EL (cell line): Measurements from ENCODE around the gene NXPH4.
A peak's percentile ranks its signal among the peaks of the same experiment; 100 is the strongest.

Experiments used
- DNase-seq: peaks from one replicate; pipeline ENCODE4 v3.0.0-alpha.2; 2016

Gene NXPH4

DNA sequence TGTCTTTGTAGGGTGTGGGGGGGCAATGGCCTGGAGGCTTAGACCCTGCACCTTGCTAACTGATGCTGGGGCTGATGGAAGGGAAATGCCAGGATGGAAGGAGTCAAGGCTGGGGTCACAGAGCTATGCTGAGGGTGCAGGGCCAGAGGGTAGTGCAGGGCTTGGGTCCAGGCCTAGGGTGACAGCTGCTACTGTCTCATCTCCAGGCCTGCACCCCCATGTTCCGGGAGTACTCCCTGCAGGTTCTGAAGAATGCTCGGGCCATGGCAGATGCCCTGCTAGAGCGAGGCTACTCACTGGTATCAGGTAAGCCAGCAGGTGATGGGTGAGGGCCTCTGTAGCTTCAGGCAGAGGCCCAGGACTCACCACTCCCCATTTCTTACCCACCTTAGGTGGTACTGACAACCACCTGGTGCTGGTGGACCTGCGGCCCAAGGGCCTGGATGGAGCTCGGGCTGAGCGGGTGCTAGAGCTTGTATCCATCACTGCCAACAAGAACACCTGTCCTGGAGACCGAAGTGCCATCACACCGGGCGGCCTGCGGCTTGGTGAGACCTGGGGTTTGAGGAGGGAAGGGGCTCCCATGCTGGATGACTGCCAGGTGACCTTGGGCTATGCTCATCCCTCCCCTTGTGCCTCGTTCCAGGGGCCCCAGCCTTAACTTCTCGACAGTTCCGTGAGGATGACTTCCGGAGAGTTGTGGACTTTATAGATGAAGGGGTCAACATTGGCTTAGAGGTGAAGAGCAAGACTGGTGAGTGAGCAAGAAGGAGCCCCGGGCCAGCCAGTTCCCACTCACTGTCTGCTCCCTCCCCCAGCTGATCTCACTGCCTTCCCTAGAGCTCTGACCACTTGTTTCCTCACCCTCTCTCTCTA is 17.0 kb downstream of the NXPH4 start:
- DNase-seq = no peak

GRCh38 chr12:57234233-57234570 is 17.6 kb downstream of the NXPH4 start:
- DNase-seq = no peak

DNA sequence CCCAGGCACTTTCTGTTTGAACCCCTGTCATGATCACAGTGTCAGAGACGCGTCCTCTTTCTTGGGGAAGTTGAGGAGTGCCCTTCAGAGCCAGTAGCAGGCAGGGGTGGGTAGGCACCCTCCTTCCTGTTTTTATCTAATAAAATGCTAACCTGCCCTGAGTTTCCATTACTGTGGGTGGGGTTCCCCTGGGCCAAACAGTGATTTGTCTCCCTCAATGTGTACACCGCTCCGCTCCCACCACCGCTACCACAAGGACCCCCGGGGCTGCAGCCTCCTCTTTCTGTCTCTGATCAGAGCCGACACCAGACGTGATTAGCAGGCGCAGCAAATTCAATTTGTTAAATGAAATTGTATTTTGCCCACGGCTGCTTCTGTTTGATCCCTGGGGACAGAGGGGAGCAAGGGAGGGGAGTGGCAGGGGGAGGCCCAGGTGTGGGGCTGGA is 18.0 kb downstream of the NXPH4 start:
- no peak for DNase-seq

DNA sequence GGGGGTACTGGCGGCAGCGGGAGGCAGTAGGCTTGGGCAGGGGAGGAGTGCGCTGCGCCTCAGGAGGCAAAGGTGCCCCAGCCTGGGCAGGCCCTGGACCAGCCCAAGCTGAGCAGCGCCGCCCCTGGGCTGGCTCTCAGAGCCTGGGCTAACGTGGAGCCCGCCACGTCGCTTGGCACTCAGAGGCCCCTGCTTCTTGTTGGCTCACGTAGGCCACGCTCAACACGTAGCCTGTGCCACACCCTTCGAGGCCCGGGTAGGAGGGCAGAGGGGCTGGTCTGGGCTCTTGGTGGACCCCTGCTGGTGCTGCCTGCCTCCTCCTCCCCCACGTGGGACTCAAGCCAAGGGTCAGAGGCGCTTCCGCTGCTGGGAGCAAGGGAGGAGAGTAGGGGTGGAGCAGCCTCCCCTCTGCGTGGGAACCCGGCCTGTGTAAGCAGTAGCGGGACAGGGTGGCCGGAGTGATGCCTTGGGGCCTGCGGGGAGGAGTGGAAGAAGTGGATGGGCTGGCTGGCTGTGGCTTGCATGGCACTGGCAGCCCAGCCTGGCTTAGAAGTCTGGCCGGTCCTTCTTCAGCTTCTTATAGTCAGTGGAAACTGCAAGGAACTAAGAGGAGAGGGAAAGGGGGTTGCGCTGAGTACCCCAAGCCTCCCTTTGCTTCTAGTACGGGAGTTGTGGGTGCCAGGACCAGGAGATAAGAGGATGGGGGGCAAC is 18.6 kb downstream of the NXPH4 start:
- DNase-seq = no peak

DNA sequence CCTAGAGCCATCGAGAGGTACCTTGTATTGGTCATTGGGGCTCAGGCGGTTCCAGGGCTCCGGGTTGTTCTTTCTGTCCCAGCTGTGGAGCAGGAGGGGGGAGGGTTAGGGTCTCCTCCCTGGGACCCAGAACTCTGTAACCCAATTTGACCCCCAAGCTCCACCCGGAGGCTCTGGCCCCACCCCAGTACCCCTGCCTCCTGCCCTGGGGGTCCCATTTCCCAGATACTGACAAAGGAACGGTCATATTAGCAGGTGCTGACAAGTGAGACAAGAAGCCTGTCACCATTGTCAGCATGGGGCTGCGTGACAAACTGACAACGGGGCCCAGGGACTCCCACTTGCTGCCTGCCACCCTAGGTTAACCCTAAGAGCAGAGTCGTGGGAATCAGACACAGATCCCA is 19.1 kb downstream of the NXPH4 start:
- no peak for DNase-seq

DNA sequence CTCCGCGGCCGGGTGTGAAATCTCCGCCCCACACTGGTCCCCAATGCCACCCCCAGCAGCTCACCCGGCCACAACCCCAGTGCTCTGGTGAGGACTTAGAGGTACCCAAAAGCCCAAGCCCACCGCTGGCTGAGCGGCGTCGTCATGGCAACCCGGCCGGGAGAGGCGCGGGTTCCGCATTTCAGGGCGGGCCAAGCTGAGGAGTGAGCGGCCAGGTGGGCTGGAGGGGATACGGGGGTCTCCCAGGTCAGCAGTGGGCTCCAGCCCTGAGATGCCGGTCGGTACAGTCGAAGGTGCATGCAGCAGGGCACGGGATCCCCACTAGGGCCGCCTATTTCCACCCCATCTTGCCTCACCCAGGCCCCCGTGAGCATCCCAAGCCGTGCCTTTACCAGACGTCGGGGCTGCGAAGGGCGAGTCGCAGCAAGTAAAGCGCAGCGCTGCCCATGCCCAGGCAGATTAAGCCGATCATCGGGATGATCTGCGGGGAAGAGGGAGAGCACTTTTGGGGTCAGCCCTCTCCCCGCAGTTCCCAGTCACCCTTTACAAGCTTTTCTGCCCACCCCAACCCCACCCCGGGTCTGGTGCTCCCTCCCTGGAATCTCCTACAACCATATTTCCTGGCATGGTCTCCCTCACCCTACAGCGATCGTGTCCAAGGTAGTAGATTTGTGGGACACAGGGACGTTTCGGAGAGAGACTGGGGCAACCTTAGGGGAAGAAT is 19.8 kb downstream of the NXPH4 start:
- no peak for DNase-seq

DNA sequence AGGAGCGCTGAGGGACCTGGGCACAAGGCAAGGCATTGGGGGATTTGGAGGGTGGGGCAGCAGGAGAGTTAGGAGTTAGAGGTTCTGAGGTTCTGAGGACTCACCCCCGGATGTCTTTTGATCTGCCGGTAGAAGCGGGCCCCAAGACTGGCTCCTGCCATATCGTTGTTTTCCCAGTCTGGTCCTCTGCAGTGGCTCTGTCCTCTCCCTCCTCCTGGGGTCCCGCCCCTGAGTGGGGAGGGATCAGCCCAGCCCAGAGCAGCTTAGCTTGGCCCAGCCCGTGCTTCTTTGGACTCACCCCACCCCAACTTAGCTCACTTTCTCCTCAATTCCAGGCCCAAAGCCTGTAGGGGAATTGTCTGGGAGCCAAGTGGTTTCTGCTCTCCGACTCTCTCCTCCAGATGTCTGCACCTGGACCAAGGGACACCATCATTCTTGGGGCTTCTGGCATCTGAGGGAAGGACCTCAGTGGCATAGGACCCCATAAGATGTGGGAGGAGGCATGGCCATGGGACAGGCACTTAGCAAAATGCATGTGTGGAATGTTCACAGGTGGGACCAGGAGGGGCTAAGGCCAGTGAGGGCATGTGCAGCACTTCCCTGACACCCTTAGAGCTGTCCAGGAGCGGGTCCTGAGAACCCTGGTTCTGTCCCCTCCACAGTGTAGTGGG is 20.5 kb downstream of the NXPH4 start:
- no peak for DNase-seq

DNA sequence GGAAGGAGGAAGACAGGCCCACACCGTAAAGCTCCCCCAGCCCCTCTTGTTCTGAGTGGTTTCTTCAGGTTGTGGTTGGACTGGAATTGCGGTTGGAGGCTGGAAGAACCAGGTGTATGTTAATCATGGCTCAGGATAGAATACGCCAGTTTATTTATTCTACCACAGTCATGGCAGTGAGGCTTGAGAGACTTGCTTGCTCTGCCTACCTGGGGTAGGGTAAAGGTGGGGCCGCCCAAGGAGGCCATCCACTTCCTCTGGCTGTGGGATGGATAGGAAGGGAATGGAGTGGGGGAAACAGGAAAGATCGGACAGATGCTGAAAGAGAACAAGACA is 21.0 kb downstream of the NXPH4 start:
- DNase-seq = no peak

DNA sequence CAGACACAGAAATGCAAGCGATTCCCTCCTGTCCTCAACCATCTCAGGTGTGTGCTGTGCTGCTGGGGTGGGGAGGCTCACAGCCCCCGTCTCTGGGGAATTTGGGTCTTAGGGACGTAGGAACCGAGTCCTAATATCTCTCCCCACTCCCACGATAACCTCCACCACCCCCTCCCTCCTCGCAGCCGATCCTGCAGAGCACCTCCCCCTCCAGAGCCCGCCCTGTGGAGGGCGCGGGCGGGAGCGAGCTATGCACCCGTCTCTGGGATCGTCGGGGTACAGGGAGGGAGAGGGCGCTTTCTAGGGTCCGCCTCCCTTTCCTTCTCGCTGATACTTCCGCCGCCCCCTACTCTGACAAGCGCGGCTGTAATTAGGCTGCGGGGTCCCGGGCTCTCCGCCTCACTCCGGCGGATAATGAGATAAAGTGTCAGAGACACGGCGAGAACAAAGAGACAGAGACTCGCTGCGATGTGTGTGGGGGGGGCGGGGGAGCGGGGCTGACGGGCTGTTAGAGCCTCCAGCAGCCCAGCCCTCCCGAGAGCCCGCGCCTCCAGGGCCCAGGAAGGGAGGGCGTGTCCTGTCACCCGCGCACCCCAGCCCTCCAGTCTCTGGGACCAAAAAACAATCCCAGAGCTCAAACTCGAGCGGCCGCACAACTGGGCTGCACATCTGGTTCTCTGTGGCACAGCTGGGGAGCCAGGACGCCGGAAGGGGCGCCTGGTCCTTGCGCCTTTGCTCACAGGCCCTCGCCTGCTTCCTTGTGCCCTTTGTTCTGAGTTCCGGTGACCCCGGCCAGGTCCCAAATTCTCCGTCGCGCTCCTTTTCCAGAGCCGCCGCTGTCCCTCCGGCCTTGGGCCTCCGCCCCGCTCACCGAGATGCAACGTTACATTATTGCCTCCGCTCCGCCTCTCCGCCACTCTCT is 21.6 kb downstream of the NXPH4 start:
- DNase-seq = peak; percentile 50

DNA sequence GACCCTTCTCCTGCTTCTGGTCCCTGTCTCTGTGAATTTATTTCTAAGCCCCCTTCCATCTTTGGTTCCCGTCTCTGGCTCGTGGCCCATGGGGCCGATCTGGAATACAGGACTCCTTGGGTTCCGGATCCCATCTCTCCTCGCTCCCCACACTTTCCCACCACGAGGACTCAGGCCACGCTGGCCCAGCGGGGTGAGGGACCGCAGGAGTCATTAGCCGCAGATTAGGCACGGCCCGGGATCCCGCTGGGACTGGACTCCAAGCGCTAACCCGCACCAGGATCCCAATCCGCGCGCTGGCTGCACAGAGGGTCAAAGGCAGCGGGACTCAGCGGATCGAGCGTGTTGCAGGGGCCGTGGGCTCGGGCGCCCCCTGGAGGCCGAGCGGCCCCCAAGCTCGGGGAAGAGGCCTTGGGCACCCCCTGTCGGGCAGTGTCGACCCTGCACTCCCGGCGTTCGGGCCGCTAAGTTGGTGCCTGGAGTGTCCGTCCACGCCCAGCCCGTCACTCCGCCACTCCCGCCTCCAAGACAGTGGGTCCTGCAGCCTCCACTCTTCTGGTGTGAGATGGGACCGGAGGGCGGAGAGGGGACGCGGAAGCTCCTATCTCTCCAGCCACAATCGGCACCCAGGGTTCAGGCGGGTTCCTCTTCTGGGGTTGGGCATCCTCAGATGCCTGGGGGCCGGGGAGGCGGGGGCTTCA is 22.4 kb downstream of the NXPH4 start:
- peak; percentile 90 for DNase-seq

DNA sequence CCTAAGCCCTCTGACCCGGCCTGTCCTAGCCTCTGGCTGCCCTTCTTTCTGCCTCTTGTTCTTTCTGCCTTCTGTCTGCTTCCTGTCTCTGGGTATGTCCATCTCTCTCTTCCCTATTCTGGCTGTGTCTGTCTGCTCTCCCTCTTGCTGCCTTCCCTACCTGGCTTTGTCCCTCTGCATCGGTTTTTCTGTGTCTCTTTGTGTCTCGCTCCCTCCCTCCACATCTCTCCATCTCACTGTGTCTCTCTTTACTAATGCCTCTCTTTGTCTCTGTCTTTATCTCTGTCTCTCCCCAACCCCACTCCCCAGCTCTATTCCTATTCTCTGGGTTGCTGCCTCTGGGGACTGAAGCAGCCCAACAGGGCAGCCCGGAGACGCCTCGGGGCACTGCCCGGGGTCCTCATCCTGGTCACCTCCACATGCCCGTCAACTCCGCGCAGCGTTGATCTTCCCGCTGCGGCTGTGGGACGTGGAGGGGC is 23.0 kb downstream of the NXPH4 start:
- DNase-seq = no peak

DNA sequence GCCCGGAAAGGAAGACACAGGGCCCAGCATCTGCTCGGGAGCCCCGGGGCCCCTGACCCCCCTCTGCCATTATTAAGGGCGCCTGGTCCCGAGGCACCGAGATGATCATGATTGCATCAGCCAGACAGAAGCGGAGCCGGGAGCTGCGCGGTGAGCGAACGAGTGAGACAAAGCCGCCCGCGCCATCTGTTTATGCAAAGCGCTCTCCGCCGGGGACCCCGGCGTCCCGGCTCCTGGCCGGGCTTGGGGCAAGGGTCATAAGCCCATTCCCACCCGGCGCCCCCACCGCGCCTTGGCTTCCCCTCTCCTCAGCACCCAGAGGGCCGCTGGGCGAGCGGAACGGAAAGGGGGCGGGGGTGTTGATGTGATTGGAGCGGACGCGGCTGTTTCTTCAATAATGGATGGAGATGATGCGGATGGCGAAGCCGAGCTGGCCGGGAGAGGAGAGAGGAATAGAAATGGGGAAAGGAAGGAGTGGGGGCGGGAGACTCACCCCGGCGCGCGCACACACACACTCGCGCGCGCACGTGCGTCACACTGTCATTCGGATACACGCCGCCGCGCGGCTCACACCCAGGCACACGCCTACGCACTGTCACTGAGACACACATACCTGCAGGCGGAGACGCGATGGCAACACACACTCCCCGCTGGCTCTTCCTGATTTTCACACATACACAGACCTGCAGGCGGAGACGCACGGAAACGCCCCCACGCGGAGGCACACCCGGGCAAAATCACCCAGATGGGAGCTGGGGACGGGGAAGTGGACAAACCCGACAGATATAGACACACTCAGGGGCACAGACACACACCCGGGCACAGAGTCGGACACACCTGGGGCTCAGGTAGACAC is 23.7 kb downstream of the NXPH4 start:
- DNase-seq = peak; percentile 67

DNA sequence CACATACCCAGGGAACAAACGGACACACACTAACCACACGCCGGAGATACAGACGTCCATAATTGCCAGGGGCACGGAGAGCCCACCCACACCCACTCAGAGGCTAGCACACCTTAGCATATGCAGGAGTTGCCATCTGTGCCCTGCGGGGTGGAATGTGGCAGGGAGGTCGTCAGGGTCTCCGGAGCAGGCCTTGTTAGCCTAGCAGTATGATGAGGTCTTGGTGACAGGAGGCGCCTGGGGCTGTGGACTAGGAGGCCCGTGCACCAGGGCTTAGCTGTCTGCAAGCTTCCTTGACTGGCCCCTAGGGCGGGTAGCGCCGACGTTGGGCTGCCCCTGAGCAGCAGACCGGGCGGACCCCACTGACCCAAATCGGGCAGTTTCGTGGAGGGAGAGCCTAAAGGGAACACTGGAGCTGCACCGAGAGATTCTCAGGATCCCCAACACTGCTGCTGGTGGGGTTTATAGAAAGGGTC is 24.4 kb downstream of the NXPH4 start:
- peak; percentile 50 for DNase-seq

DNA sequence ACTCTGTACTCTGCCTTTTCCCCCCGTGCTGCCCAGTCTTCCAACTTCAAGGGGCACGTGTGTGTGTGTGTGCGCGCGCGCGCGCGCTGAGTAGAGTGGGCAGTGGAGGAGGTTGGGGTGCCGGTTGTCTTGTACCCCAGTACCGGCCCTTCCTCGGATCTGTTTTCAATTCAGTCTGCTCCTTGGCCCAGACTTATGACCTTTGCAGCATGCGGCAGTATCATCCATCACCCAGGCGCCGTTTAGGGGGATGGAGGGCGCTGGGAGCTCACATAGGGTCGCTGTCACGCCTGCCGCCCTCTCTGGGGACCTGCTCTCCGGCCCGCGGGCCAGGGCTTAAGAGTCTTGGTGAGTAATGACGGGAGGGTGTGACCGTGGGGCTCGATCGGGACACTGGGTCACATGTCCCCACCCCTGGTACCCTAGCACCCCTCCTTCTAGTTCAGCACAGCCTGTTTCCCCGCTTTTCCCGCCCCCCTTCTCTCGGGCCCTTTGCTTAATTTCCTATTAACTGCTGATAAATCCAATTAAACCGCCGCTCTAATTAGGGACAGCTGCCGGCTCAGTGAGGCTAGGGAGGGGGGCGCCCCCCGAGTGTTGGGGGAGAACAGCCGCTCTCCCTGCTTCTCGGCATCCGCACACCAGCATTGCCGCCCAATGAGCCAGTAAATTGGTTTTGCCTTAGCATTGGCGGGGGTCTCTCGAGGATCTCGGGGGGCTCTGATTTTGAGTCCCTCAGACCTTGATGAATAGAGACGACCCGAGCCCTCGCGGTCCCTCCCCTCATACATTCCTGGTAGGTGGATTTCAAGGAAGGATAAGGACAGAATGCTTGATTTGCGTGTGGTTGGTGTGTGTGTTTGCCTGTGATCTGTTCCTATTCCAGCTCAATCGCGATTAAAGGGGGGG is 25.1 kb downstream of the NXPH4 start:
- no peak for DNase-seq

DNA sequence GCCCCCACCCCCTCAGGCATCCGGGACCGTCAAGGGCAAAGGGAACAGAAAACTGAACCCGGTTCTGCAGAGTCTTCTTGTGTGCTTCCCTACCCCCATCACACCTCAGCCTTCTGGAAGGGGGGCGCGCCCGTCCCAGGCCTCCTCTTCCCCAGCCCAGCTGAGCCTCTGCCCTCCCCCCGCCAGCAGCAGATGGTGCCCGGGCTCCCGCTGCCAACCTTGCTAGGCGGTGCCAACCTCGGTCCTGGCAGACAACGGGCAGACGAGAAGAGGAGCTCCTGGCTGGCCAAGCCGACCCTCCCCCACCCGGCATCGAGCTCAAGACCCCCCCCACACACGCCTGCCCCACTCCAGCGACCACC is 25.7 kb downstream of the NXPH4 start:
- DNase-seq = no peak

DNA sequence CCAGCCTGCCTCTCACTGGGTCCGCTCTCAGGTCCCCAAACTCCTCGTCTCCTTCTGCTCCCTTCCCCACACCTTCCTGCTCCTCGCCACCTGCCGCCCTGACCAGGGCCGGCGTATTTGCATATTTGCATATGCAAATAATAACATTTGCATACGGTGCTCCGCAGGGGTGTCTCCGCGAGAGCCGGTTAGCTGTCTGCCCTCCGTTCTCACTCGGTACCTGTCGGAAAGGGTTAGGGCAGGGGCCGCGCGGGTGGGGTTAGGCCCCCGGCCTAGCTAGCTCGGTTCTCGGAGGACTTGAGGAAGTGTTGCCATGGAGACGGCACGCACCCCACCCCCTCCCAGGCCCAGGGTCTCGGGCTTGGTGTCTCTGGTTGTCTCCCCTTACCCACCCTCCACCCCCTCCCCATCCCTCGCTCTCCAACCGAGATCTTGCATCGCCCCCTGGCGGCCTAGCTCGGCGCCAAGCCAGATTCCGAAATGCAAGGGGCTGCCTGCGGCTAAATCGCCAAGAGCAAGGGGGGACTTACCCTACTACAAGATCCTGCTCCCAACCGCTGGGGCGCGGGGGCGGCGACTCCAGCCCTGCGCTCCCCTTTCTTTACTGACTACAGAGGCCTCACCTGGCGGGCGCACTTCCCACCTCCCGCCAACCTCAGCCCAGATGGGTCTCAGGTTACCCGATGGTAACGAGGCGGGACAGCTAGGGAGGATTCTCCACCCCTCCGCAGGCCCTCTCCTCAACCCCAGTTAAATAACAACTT is 26.3 kb downstream of the NXPH4 start:
- DNase-seq = peak; percentile 47

DNA sequence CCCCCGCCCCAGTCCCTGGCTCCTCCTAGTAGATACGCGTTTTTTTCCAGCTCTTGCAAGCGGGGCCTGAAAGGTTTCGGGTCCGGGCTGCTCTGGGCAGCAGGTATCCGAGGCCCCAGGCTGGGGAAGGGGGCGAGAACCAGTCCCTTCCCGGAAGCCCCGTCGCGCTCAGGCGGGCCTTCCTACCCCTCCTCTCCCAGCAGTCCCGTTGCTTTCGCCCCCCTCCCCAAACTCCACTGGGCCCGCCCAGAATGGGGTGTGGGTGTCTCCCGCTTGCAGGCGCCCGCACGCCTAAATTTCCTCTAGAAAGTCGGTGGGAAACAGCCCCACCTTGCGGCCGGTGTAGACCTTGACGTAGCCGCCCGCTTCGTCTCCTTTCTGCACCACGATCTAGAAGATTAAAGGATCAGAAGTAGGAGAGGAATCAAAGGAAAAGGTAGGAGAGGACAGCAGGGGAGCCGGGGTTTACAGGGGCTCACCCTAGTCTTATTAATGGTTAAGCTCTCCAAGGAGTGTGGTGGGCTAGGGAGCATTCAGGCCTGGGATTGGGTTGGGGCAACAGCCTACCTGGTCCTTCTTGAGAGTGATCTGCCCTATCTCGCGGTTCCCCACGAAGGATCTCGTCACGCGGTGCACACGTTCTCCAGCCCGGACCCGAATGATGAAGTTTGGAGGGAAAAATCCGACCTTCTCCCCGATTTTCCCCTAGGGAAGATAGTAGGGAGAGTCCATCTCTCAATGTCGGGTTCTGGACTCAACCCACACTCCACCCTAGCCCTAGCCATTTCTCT is 27.1 kb downstream of the NXPH4 start:
- DNase-seq = peak; percentile 63

DNA sequence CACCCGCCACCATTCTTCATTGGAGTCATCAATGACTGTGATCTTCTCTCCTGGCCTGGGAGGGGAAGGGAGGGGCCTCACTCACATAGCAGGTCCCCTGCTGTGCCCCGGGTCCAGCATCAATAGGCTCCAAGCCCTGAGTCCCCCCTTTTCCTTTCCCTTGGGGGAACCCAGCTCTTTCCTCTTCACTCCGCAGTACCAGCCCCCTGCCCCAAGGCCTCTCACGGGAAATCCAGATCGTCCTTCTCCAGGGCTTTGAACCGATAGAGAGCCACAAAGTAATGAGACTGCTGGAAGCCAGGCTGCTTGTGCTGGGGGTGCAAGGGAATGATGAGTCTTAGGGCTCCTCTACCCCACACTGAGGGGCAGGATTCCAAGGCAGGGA is 27.7 kb downstream of the NXPH4 start:
- DNase-seq = no peak
